VCaP (cell line): ENCODE results near the gene RFX8.

Experiments
- H3K27ac ChIP-seq: fragments of 450-650 bp; 2 replicates; pipeline ENCODE4 v1.5.1; 2017
- TF ChIP-seq, protein P1 (sequence below): fragments of 450-650 bp; conservative IDR thresholded peaks from 2 replicates; pipeline ENCODE4 v1.5.1; 2017; ENCODE audit warnings: mild to moderate bottlenecking, moderate library complexity

RFX8 gene

GRCh38 chr2:101474731-101475384, at the start of gene RFX8:
TSS of gene RFX8 (minus strand) at chr2:101475112. CDS start at chr2:101466848, 8,264 bp downstream.
- peak within 1 kb of the TSS; percentile 61; the same call in 1 of the 2 replicates for H3K27ac ChIP-seq
- TF ChIP-seq, protein P1, sequence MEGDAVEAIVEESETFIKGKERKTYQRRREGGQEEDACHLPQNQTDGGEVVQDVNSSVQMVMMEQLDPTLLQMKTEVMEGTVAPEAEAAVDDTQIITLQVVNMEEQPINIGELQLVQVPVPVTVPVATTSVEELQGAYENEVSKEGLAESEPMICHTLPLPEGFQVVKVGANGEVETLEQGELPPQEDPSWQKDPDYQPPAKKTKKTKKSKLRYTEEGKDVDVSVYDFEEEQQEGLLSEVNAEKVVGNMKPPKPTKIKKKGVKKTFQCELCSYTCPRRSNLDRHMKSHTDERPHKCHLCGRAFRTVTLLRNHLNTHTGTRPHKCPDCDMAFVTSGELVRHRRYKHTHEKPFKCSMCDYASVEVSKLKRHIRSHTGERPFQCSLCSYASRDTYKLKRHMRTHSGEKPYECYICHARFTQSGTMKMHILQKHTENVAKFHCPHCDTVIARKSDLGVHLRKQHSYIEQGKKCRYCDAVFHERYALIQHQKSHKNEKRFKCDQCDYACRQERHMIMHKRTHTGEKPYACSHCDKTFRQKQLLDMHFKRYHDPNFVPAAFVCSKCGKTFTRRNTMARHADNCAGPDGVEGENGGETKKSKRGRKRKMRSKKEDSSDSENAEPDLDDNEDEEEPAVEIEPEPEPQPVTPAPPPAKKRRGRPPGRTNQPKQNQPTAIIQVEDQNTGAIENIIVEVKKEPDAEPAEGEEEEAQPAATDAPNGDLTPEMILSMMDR, result no peak

- no peak overlapping the region for H3K27ac ChIP-seq
- TF ChIP-seq, protein P1, result no peak
Measured at GRCh38 chr2:101521487-101521886, 46.6 kb upstream of the RFX8 start.

DNA sequence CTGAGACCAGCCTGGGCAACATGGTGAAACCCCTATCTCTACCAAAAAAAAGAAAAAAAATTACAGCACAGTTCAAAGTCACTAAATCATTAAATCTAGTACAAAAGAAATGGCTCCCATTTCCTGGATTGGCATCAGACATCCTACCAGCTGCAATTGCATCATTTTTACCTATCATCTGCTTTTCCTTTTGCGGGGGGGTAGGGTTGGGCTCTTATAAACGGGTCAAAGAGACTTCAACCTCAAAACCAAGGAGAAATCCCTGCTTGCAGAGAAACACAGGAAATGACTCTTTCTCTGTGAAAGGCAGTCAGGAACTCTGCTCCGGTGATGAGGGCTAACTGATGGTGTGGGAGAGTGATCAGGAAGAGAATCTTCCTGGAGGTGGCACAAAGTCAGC, 45.3 kb upstream of the RFX8 start:
- H3K27ac ChIP-seq, result peak overlapping the region; percentile 76

DNA sequence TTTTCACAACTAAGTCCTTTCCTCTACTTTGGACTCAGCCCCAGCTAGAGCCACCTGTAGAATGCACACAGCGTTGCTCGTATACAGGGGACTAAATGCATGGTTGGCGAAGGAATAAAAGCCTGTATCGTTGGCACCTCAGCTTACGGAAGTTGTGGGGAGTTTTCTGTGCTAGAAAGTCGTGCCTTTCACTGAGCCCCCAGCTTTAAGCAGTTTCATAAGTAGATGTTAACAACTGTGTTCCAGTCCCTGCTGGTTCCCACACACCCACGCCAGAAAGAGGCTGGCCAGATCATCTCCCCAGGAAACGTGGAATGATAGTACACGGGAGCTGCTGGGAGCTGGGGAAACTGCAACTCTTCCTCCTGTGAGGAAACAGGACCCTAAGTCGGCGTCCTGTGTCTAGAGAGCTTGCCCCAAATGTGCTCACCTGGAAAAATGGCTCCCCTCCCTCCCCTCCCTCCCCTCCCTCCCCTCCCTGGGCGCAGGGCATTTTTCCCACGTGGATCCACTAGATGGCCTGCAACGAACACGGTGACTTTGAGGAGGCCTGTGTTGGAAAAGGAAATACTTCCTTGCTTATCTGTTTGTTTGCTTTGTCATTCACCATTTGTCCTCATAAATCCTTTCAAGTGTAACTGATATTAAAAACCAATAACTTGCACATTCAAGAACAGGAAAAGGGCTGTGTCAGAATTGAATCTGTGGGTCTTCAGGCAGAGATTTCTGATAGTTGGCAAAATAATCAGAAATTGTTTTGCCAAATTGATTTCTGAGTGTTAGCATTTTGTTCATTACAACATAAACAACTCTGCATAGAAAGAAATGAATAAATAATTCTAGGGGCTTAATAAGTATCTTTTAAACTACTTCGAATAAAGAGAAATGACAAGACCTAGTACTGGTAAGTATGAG, 43.9 kb upstream of the RFX8 start:
- TF ChIP-seq, protein P1, result peak; percentile 77
- peak overlapping the region; percentile 76 for H3K27ac ChIP-seq

More for the DNA sequence above, 45.3 kb upstream of the RFX8 start:
- TF ChIP-seq, protein P1, result no peak

DNA sequence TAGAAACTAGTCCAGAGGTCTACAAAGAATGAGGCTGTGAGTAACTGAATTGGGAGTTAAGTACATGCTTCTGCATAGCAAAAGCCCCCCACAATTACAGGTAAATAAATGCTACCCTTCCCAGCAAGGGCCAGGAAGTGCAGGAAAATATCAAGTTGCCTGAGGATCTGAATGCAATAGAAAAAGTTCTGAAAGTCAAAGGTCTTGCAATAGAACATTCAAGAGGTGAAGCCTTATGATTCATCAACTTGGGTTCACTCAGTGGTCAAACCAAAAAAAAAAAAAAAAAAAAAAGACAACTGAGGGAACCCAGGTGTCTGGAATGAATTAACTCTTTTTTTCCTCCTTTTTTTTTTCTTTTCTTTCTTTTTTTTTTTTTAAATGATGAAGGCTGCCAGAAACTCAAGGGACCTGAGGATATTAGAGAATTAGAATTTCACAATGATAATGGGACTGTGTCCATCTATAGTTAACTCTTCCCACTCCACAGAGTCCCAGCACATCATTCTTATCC, 42.9 kb upstream of the RFX8 start:
- H3K27ac ChIP-seq, result no peak overlapping the region

DNA sequence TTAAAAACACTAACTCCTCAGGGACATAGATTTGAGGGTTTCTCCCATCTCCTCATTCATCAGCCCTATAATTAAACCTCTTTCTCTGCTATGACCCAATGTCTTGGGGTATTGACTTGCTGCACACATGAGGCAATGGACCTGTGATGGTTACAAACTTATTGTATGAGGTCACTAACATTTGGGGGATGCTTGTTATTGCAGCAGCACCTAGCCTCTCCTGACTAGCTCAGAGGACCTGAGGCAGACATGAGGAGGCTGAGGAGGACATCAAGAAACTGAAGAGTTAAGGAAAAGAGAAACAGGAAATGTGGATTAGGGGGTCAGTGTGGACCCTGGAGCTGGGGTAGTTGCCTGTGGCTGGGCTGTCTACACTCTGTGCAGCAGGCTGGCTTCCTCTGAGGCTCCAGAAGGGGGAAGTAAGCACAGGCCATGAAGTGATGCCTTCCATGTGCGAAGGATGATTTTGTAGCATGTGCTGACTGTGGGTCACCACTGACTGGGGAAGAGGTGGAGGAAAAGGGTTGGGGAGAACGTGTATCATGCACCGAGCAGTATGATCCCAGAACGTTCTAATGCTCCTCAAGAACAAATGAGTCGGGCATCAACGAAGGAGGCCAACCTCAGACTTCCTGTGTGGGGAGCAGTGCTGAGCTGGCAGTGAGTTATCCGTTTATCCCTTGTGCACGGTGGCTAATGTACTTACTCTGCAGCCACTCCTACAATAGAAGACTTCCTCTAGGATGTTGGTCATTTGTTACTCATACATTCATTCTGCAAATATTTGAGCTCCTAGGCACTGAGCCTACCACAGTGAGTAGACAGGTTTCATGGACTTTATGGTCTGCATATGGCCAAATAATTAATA, 42.1 kb upstream of the RFX8 start:
- TF ChIP-seq, protein P1, result no peak
- no peak overlapping the region for H3K27ac ChIP-seq

More for the DNA sequence above, 42.9 kb upstream of the RFX8 start:
- TF ChIP-seq, protein P1, result no peak
